ENCODE measurements around the gene LMX1B. TPM values are rescaled to one million over a fixed set of nuclear protein-coding genes. Genes with fewer than 3 reads are reported as not detected.

Gene LMX1B
- total and polyA plus RNA-seq, 2 of the 4 experiments (the other 2 are of a cell fraction): not detected

GRCh38 chr9:126733005-126733404 is 119.3 kb downstream of the LMX1B start:
- H3K4me2 ChIP-seq (ENCODE audit: low read depth, low read length): no peak overlapping the region
- ChIA-PET POLR2A (ENCODE audit: unreplicated experiment) (no interaction called here), CTCF (no interaction called here)
- intact Hi-C loops (cut with micrococcal nuclease): no loop called here
- H2BK20ac ChIP-seq (ENCODE audit: low read depth, low read length): no peak overlapping the region
- no peak overlapping the region for H2AK9ac ChIP-seq (replicated peaks; ENCODE audit: low read depth, low read length, poor library complexity)
- WGBS, 2 experiments (ENCODE audit: extremely low coverage in 2 of 2, insufficient read length in 1 of 2): no CpG with 5 or more reads among the region's 3 CpGs
- H3K27me3 ChIP-seq (ENCODE audit: control insufficient read depth, insufficient read depth, low read length): peaks cover 4% of the 10 kb centered on the region; the same call in 1 of the 2 replicates
- H3K79me1 ChIP-seq (ENCODE audit: low read depth in 1 of 2, low read length in 2 of 2): no peaks in the 10 kb centered on the region
- no peaks in the 10 kb centered on the region for H3K4me1 ChIP-seq (ENCODE audit: control insufficient read depth, insufficient read depth, low read length)
- dilution Hi-C loops (cut with HindIII; ENCODE audit: low sequenced_read_pairs, unreplicated experiment): no loop called here
- H3K27ac ChIP-seq (ENCODE audit: insufficient read depth, low read length): no peak overlapping the region
- no peak overlapping the region for H2AFZ ChIP-seq (replicated peaks; ENCODE audit: low read length, poor library complexity)
- no peaks in the 10 kb centered on the region for H3K9me1 ChIP-seq (ENCODE audit: insufficient read depth, low read length)
- H2BK120ac ChIP-seq (ENCODE audit: low read depth, low read length): no peak overlapping the region
- in situ Hi-C loops (cut with MboI; ENCODE audit: low sequenced_read_pairs): no loop called here
- no peak overlapping the region for H4K8ac ChIP-seq (ENCODE audit: low read depth in 2 of 2, low read length in 2 of 2)
- no peaks in the 10 kb centered on the region for H3K36me3 ChIP-seq (ENCODE audit: control insufficient read depth, insufficient read depth, low read length)
- no peak overlapping the region for H4K91ac ChIP-seq (ENCODE audit: insufficient read depth, low read depth, low read length)
- no peak overlapping the region for H2BK15ac ChIP-seq (ENCODE audit: low read depth, low read length)
- H3K56ac ChIP-seq (ENCODE audit: extremely low read depth, insufficient read depth, low read length): no peak overlapping the region
- no peak for DNase-seq
- ATAC-seq (ENCODE audit: low read depth): no peak
- no peak overlapping the region for H3K14ac ChIP-seq (replicated peaks; ENCODE audit: low read depth, low read length)
- H3K9me3 ChIP-seq (ENCODE audit: control insufficient read depth, insufficient read depth, low read length): no peaks in the 10 kb centered on the region
- H3K4ac ChIP-seq (ENCODE audit: low read depth, low read length): no peak overlapping the region
- no TSS peak for BruUV-seq (replicated peaks)
- no peak overlapping the region for H3K9ac ChIP-seq (ENCODE audit: low read depth, low read length)
- no peak overlapping the region for H3K23ac ChIP-seq (ENCODE audit: low read depth, low read length)
- H3K18ac ChIP-seq (ENCODE audit: low read depth, low read length): no peak overlapping the region
- H4K5ac ChIP-seq (ENCODE audit: low read depth, low read length): no peak overlapping the region
- no peak for TF ChIP-seq BHLHE40 (IDR thresholded peaks at IDR 0.05; ENCODE audit: low read depth, low read length)
- no peak for TF ChIP-seq RCOR1 (IDR thresholded peaks at IDR 0.05; ENCODE audit: insufficient replicate concordance, low read length)
- no peak for TF ChIP-seq CHD1 (IDR thresholded peaks at IDR 0.05; ENCODE audit: low read depth, low read length)
- no peak for TF ChIP-seq RAD21 (IDR thresholded peaks at IDR 0.05; ENCODE audit: low read length)
- TF ChIP-seq POLR2A (IDR thresholded peaks at IDR 0.05; ENCODE audit: low read depth, low read length): no peak
- no peak for TF ChIP-seq MXI1 (IDR thresholded peaks at IDR 0.05; ENCODE audit: borderline replicate concordance, low read depth, low read length)
- TF ChIP-seq MAZ (IDR thresholded peaks at IDR 0.05; ENCODE audit: borderline replicate concordance, low read depth, low read length): no peak
- no peak for TF ChIP-seq USF2 (IDR thresholded peaks at IDR 0.05; ENCODE audit: low read depth, low read length)
- no peak for TF ChIP-seq CEBPB (IDR thresholded peaks at IDR 0.05; ENCODE audit: low read depth, low read length)
- no peak for TF ChIP-seq MAFK (IDR thresholded peaks at IDR 0.05; ENCODE audit: low read depth, low read length)
- no peak for TF ChIP-seq CTCF (conservative IDR thresholded peaks at IDR 0.05; ENCODE audit: low read depth, low read length)
- no peak for TF ChIP-seq RFX5 (IDR thresholded peaks at IDR 0.05; ENCODE audit: low read depth, low read length)
- TF ChIP-seq ELK1 (IDR thresholded peaks at IDR 0.05; ENCODE audit: borderline replicate concordance, low read depth, low read length): no peak
- TF ChIP-seq SMC3 (IDR thresholded peaks at IDR 0.05; ENCODE audit: low read depth, low read length): no peak
- H4K20me1 ChIP-seq (ENCODE audit: insufficient read depth, low read length): no peaks in the 10 kb centered on the region
- H3K4me3 ChIP-seq (ENCODE audit: insufficient read depth, low read depth, low read length): no peak overlapping the region
- no peak overlapping the region for H2AK5ac ChIP-seq (ENCODE audit: low read depth, low read length)
- no peak overlapping the region for H2BK5ac ChIP-seq (ENCODE audit: low read depth, low read length, poor library complexity, severe bottlenecking)

Data from IMR-90 (cell line).